ENCODE data around the gene OPALIN. TPM values are rescaled to one million over a fixed set of nuclear protein-coding genes. Genes with fewer than 3 reads are reported as not detected.

The OPALIN gene
- not detected for total RNA-seq

DNA sequence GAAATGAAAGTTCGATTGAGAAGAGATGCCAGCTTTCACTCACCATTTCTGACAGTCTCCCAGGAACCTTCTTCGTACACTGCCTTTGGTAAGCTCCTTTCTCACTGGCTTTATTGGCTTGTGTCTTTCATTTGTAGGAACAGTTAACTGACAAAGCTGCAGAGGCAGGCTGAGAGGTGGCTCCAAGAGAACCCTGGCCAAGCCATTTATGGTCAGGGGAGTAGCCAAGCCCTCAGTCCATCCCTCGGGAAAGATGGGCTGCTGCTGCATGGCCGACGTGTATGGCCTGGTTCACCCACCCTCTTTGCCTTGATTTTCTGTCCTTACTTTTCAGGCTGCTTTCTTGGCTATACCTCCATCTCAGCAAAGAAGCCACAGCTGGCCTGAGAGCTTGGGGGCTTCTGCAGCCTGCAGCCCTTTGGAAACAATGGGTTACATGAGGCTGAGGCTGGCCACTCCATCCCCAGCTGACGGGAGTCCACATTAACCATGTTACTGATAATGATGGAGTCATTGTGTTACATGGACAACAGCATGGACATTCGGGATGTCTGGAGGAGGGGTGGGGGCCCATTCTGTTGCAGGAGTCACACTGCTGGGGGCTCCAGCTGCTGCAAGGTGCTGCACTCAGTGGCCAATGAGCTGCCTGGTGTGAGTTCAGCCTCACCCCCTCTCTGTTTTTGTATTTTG lies at the start of gene OPALIN:
TSS of gene OPALIN (minus strand) at position 152 of the 690 bp plus-strand sequence. CDS start at position 46, 106 bp downstream.
- no peaks in the 10 kb centered on the region for H3K36me3 ChIP-seq
- ATAC-seq: no peak
- no peak within 1 kb of the TSS for H3K27ac ChIP-seq
- no peak within 1 kb of the TSS for H3K4me3 ChIP-seq
- 66 to 77% methylated on average over 3 to 7 of the region's 7 CpGs for WGBS, 2 donors (ENCODE audit: low coverage in 1 of 2)
- TF ChIP-seq, protein P1, sequence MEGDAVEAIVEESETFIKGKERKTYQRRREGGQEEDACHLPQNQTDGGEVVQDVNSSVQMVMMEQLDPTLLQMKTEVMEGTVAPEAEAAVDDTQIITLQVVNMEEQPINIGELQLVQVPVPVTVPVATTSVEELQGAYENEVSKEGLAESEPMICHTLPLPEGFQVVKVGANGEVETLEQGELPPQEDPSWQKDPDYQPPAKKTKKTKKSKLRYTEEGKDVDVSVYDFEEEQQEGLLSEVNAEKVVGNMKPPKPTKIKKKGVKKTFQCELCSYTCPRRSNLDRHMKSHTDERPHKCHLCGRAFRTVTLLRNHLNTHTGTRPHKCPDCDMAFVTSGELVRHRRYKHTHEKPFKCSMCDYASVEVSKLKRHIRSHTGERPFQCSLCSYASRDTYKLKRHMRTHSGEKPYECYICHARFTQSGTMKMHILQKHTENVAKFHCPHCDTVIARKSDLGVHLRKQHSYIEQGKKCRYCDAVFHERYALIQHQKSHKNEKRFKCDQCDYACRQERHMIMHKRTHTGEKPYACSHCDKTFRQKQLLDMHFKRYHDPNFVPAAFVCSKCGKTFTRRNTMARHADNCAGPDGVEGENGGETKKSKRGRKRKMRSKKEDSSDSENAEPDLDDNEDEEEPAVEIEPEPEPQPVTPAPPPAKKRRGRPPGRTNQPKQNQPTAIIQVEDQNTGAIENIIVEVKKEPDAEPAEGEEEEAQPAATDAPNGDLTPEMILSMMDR (IDR thresholded peaks at IDR 0.05): no peak
- TF ChIP-seq POLR2AphosphoS5 (IDR thresholded peaks at IDR 0.05) (no peak), EP300 (IDR thresholded peaks at IDR 0.05) (no peak), POLR2A (IDR thresholded peaks at IDR 0.05) (no peak)
- H3K4me1 ChIP-seq: no peaks in the 10 kb centered on the region
- peaks cover 22% of the 10 kb centered on the region for H3K27me3 ChIP-seq
- no peaks in the 10 kb centered on the region for H3K9me3 ChIP-seq

DNA sequence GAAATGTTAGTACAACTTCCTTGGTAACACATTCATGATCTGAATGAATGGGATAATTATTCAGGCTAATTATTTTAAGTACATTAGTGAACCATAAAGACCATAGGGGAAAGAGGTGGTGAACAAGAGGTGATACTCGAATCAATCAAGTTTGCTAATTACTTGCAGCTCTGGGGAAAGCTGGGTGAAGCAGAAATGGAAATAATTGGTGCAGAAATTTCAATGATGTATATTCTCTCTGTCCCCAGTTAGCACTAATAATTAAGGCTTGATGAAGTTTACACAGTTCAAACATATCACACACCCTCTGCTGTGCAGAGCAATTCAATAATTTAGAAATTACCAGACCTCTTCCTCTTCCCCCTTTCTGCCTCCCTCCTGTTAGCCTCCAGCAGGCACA lies 49.4 kb upstream of the OPALIN start:
- Histone ChIP-seq H3K27ac (no peak overlapping the region), H3K9me3 (no peaks in the 10 kb centered on the region), H3K27me3 (peaks cover 63% of the 10 kb centered on the region), H3K4me3 (no peak overlapping the region), H3K4me1 (no peaks in the 10 kb centered on the region), H3K36me3 (no peaks in the 10 kb centered on the region)
- TF ChIP-seq, protein P1 (IDR thresholded peaks at IDR 0.05): no peak
- no peak for TF ChIP-seq EP300 (IDR thresholded peaks at IDR 0.05)
- no peak for TF ChIP-seq POLR2AphosphoS5 (IDR thresholded peaks at IDR 0.05)
- TF ChIP-seq POLR2A (IDR thresholded peaks at IDR 0.05): no peak
- WGBS, 2 donors (ENCODE audit: low coverage in 1 of 2): 67 to 84% methylated on average over 1 of the region's 1 CpG
- no peak for ATAC-seq

DNA sequence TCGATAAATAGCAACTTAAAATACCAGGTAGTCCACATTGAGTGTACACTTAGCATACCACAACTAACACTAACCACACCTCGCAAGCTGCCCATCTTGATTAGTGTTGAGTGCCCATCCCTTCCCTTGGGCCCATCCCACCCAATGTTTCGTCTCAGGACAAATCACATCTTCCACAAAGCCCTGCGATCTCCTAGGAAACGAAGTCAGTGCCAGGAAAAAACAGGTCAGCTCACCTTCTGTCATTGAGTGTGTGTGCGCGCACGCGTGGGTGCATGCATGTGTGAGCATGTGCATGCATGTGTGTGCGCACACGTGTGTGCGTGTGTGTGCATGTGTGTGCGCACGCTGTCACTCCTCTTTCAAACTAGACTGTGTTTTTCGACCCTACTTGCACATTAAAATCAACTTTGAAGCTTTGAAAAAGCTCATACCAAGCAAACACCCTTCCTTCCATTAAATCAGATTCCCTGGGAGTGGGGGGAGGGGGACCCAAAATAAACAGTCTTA lies 48.8 kb upstream of the OPALIN start:
- no peak for TF ChIP-seq EP300 (IDR thresholded peaks at IDR 0.05)
- TF ChIP-seq POLR2AphosphoS5 (IDR thresholded peaks at IDR 0.05): no peak
- TF ChIP-seq POLR2A (IDR thresholded peaks at IDR 0.05): no peak
- TF ChIP-seq, protein P1 (IDR thresholded peaks at IDR 0.05): no peak
- Histone ChIP-seq H3K9me3 (no peaks in the 10 kb centered on the region), H3K27ac (no peak overlapping the region), H3K36me3 (no peaks in the 10 kb centered on the region), H3K4me1 (no peaks in the 10 kb centered on the region), H3K4me3 (no peak overlapping the region), H3K27me3 (peaks cover 66% of the 10 kb centered on the region)
- ATAC-seq: no peak
- 75 to 89% methylated on average over 4 to 9 of the region's 15 CpGs for WGBS, 2 donors (ENCODE audit: low coverage in 1 of 2)

DNA sequence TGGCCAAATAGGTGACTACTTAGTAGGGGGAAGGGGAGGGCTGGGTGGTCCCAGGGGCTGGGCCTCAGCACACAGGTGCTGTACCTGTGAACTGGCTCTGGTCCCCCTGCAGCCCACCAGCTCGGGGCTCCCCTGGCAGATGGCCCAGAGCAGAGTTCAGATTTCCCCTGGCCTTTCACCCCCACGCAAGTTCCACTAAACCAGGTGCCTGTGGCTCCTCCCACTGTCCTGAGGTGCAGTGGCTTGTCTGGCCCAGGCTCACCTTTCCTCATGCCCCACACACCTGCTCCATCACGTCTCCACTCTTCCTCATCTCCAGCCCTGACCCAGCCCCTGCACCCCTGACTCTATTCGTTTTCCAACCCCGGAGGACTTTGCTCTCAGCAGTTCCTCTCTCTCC lies 47.3 kb upstream of the OPALIN start:
- H3K4me3 ChIP-seq: no peak overlapping the region
- 81 to 89% methylated on average over 3 to 5 of the region's 5 CpGs for WGBS, 2 donors (ENCODE audit: low coverage in 1 of 2)
- H3K9me3 ChIP-seq: no peaks in the 10 kb centered on the region
- no peaks in the 10 kb centered on the region for H3K36me3 ChIP-seq
- ATAC-seq: no peak
- no peaks in the 10 kb centered on the region for H3K4me1 ChIP-seq
- no peak overlapping the region for H3K27ac ChIP-seq
- TF ChIP-seq, protein P1 (IDR thresholded peaks at IDR 0.05): no peak
- TF ChIP-seq EP300 (IDR thresholded peaks at IDR 0.05) (no peak), POLR2AphosphoS5 (IDR thresholded peaks at IDR 0.05) (no peak), POLR2A (IDR thresholded peaks at IDR 0.05) (no peak)
- peaks cover 68% of the 10 kb centered on the region for H3K27me3 ChIP-seq
